Measurements from ENCODE around the gene CCDC171.

GRCh38 chr9:15522130-15522755, 30.6 kb upstream of the CCDC171 start:
- TF ChIP-seq POLR2A (IDR thresholded peaks at IDR 0.05): no peak
- TF ChIP-seq CTCF (IDR thresholded peaks at IDR 0.05): no peak
